ENCODE results near the gene YLPM1.

Gene YLPM1

DNA sequence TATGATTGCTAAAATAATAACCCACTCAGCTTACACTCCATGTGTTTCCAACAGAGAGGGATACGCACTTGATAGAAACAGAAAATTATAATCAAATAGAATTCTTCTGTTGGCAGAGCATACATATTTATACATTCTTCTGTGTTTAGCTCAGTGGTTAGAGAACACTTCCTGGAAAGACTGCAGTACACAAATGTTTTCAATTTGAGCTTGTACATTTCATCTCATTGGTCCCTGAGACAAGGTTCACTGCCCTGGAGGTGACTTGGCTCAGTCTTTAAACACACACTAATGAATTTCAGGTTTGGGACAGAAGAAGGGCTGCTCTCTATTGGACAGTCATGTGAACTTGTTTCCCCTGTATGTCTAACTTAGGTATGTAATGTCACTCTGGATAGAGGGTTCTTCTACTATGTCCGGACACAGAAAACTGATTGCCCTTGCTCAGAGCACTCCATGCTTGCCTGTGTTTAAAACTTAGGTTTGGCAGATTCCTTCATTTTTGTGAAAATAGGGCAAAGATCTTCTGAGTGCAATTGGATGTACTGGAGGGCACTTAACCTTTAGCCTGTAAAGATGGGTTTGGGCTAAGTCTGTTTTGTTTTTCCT is 89.9 kb downstream of the YLPM1 start:
- H3K9ac ChIP-seq (ENCODE audit: low read length), result no peak overlapping the region
- H3K27me3 ChIP-seq (ENCODE audit: control insufficient read depth, insufficient read depth, low read length), result no peaks in the 10 kb centered on the region
- no peaks in the 10 kb centered on the region for H3K36me3 ChIP-seq (ENCODE audit: control insufficient read depth, low read depth, low read length)
- H3K27ac ChIP-seq (ENCODE audit: low read length), result no peak overlapping the region
- no peak overlapping the region for H3K4me3 ChIP-seq (ENCODE audit: low read length)
- no peaks in the 10 kb centered on the region for H3K9me3 ChIP-seq (ENCODE audit: control insufficient read depth, low read depth, low read length)
- no peaks in the 10 kb centered on the region for H3K4me1 ChIP-seq (ENCODE audit: control insufficient read depth, low read depth, low read length)

DNA sequence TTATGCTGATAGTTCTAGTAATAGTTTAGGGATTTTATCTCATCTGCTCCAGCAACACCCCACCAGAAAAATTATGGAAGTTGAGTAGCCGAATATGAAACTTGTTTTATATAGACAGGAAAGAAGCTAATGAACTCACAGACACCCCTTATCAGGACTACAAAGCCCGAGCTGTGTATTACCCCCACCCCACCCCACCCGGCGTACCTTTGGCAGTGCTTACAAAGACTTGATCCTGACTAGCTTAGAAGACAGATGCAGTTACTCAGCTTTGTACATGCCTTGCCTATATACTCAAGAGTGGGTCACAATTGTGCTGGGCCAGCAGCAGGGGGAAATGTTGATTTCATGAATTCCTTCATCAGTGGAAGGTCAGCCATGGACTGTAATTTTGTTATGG is 90.5 kb downstream of the YLPM1 start:
- H3K27me3 ChIP-seq (ENCODE audit: control insufficient read depth, insufficient read depth, low read length), result no peaks in the 10 kb centered on the region
- no peak overlapping the region for H3K4me3 ChIP-seq (ENCODE audit: low read length)
- no peaks in the 10 kb centered on the region for H3K9me3 ChIP-seq (ENCODE audit: control insufficient read depth, low read depth, low read length)
- no peak overlapping the region for H3K27ac ChIP-seq (ENCODE audit: low read length)
- no peaks in the 10 kb centered on the region for H3K4me1 ChIP-seq (ENCODE audit: control insufficient read depth, low read depth, low read length)
- H3K36me3 ChIP-seq (ENCODE audit: control insufficient read depth, low read depth, low read length), result no peaks in the 10 kb centered on the region
- H3K9ac ChIP-seq (ENCODE audit: low read length), result no peak overlapping the region

DNA sequence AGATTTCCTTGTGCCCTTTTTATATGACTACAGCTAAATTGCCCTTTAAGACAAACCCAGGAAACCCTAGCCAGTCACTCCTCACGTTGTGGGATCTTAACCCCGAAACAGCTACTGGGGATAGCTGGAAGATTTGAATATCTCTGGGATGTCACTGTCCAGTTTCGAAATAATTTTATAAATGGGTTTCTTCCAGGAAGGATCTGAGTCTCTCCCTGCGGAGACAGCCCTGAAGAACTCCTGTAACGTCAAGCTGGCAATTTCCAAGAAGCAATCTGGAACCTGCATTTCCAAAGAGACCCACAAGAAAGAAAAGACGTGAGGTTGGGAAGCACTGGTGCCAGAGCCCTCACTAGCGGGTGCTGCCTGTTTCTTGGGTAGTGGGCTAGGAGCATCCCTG is 91.9 kb downstream of the YLPM1 start:
- no peaks in the 10 kb centered on the region for H3K27me3 ChIP-seq (ENCODE audit: control insufficient read depth, insufficient read depth, low read length)
- no peak overlapping the region for H3K4me3 ChIP-seq (ENCODE audit: low read length)
- H3K9ac ChIP-seq (ENCODE audit: low read length), result no peak overlapping the region
- H3K36me3 ChIP-seq (ENCODE audit: control insufficient read depth, low read depth, low read length), result no peaks in the 10 kb centered on the region
- H3K27ac ChIP-seq (ENCODE audit: low read length), result no peak overlapping the region
- H3K9me3 ChIP-seq (ENCODE audit: control insufficient read depth, low read depth, low read length), result no peaks in the 10 kb centered on the region
- no peaks in the 10 kb centered on the region for H3K4me1 ChIP-seq (ENCODE audit: control insufficient read depth, low read depth, low read length)

DNA sequence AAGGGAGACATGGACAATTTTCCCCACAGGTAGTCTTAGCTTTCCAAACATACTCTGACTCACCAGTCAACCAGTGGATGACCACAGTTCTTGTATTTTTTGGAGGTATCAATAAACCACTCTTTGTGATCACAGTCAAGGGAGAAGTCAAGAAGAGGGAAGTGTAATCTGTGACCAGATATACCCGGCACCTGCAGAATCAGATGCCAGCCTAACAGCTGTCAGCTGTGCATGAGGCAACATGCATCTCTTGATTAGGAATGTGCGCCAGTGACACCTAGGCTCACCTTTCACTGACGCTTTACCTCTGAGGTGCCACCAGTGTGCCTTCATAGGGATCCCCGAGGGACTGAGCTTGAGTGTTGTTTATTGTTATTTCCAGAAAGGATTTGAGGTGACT is 92.8 kb downstream of the YLPM1 start:
- no peaks in the 10 kb centered on the region for H3K36me3 ChIP-seq (ENCODE audit: control insufficient read depth, low read depth, low read length)
- no peaks in the 10 kb centered on the region for H3K27me3 ChIP-seq (ENCODE audit: control insufficient read depth, insufficient read depth, low read length)
- H3K4me1 ChIP-seq (ENCODE audit: control insufficient read depth, low read depth, low read length), result no peaks in the 10 kb centered on the region
- no peak overlapping the region for H3K4me3 ChIP-seq (ENCODE audit: low read length)
- no peaks in the 10 kb centered on the region for H3K9me3 ChIP-seq (ENCODE audit: control insufficient read depth, low read depth, low read length)
- no peak overlapping the region for H3K9ac ChIP-seq (ENCODE audit: low read length)
- H3K27ac ChIP-seq (ENCODE audit: low read length), result no peak overlapping the region

DNA sequence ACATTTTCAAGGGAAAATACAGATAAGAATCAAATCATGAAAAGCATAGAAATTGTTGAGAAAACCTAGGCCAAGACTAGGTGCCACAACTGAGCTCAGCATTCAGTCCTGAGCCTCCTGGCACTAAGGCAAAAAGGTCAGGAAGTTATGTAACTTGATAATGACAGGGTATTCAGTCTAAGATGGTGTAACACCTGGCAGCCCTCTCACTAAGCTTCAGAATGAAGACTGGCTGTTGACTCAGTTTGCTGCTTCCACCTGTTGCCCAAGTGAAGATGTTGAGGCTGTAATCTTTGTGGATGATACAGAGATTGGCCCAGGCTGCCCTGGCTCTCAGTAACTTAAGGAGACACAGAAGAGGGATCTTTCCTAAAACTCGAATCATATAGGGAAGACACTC is 93.2 kb downstream of the YLPM1 start:
- peaks cover 4% of the 10 kb centered on the region for H3K4me1 ChIP-seq (ENCODE audit: control insufficient read depth, low read depth, low read length)

DNA sequence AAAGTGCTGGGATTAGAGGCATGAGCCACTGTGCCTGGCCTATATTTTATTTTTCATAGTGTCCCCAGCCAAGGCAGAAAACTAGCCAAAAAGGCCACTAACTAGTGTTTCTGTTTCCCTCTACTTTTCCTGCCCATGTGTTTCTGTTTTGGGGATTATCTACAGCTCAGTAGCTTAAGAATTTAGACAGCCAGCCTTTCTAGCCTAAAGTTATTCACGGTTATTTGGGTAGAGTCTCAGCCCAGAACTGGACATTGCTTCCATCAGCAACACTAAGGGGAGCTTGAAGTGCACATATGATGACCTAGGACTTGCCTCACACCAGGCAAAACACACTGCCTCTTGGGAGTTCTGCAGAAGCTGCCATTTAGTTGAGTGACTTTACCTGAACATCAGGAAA is 94.9 kb downstream of the YLPM1 start:
- Histone ChIP-seq H3K27ac (ENCODE audit: low read length) (no peak overlapping the region), H3K4me1 (ENCODE audit: control insufficient read depth, low read depth, low read length) (peaks cover 4% of the 10 kb centered on the region), H3K4me3 (ENCODE audit: low read length) (no peak overlapping the region), H3K9ac (ENCODE audit: low read length) (no peak overlapping the region), H3K36me3 (ENCODE audit: control insufficient read depth, low read depth, low read length) (no peaks in the 10 kb centered on the region), H3K9me3 (ENCODE audit: control insufficient read depth, low read depth, low read length) (no peaks in the 10 kb centered on the region), H3K27me3 (ENCODE audit: control insufficient read depth, insufficient read depth, low read length) (no peaks in the 10 kb centered on the region)

More for the DNA sequence above, 93.2 kb downstream of the YLPM1 start:
- Histone ChIP-seq H3K27me3 (ENCODE audit: control insufficient read depth, insufficient read depth, low read length) (no peaks in the 10 kb centered on the region), H3K9me3 (ENCODE audit: control insufficient read depth, low read depth, low read length) (no peaks in the 10 kb centered on the region), H3K4me3 (ENCODE audit: low read length) (no peak overlapping the region), H3K27ac (ENCODE audit: low read length) (no peak overlapping the region), H3K9ac (ENCODE audit: low read length) (no peak overlapping the region), H3K36me3 (ENCODE audit: control insufficient read depth, low read depth, low read length) (no peaks in the 10 kb centered on the region)

DNA sequence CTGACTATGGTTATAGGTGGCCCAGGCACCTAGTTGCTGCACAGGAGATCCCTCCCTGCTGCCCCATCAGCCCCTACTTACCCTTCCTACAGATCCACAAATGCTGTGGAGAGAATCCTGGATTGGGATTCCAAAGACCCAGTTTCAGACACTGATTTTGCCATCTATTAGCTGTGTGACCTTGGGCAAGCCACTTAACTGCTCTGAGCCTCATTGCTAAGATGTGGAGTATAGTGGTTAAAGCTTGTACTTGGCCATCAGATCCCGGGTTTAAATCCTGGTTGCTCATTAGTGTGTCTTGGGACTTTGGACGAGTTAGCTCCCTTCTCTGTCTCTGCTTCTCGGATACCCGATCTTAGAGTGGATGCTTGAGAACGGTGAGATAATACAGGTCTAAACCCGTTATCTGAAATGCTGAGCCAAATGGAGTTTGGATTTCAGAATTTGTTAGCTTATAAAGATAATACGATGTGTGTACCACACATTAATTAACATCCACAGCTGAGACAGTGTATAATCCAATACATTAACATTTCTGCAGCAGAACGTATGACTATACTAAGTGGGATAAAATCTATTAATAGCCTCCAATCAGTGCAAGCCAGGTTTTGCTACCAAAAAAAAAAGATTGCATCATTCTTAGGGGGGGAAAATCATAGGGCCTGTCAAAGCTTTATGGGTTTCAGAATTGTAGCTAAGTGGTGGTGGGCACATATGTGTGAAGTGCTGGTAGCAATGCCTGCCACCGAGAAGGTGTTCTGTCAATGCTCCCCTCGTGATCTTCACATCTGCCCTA is 96.8 kb downstream of the YLPM1 start:
- H3K27ac ChIP-seq (ENCODE audit: low read length), result no peak overlapping the region
- H3K36me3 ChIP-seq (ENCODE audit: control insufficient read depth, low read depth, low read length), result no peaks in the 10 kb centered on the region
- no peaks in the 10 kb centered on the region for H3K9me3 ChIP-seq (ENCODE audit: control insufficient read depth, low read depth, low read length)
- H3K27me3 ChIP-seq (ENCODE audit: control insufficient read depth, insufficient read depth, low read length), result no peaks in the 10 kb centered on the region
- H3K4me1 ChIP-seq (ENCODE audit: control insufficient read depth, low read depth, low read length), result peaks cover 4% of the 10 kb centered on the region
- H3K9ac ChIP-seq (ENCODE audit: low read length), result no peak overlapping the region
- H3K4me3 ChIP-seq (ENCODE audit: low read length), result no peak overlapping the region

DNA sequence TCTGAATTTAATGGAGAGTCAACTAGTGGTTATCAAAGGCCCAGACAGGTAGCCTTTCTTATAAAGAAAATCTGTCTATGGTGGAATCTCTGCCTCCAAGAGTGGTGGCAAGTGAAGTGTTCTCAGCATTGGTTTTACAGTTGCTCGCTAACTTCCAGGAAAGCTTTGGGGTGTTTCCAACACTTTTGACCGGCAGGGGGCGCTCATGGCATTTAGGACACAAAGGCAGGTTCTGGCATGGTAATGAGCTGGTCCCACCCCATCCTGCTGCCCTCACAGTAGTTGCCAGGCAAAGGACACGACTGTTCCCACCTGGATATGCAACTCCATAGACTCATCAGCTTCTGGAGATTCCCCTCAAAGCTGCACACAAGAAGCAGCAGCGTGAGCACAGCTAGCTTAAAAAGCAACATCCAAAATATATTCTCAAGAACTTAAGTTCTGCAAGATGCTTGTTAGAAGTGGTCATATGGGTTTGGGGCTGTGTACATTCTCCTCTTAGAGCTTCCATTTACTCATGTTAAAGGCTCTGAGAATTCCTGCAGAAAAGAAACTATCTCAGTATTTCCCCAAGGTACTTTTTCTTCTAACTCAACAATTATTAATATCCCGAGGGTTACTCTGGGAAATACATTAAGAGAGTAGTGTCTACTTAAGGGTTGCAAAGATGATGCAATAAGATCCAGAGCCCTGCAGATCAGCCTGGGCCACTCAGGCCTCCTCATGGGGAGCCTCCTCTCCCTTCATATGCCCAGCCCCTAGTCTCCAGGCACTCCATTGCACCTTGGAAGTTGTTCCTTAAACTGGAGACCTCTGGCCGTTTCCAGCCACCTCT is 98.0 kb downstream of the YLPM1 start:
- no peaks in the 10 kb centered on the region for H3K27me3 ChIP-seq (ENCODE audit: control insufficient read depth, insufficient read depth, low read length)
- peaks cover 4% of the 10 kb centered on the region for H3K4me1 ChIP-seq (ENCODE audit: control insufficient read depth, low read depth, low read length)
- H3K4me3 ChIP-seq (ENCODE audit: low read length), result no peak overlapping the region
- no peaks in the 10 kb centered on the region for H3K9me3 ChIP-seq (ENCODE audit: control insufficient read depth, low read depth, low read length)
- no peak overlapping the region for H3K27ac ChIP-seq (ENCODE audit: low read length)
- H3K36me3 ChIP-seq (ENCODE audit: control insufficient read depth, low read depth, low read length), result no peaks in the 10 kb centered on the region
- no peak overlapping the region for H3K9ac ChIP-seq (ENCODE audit: low read length)

DNA sequence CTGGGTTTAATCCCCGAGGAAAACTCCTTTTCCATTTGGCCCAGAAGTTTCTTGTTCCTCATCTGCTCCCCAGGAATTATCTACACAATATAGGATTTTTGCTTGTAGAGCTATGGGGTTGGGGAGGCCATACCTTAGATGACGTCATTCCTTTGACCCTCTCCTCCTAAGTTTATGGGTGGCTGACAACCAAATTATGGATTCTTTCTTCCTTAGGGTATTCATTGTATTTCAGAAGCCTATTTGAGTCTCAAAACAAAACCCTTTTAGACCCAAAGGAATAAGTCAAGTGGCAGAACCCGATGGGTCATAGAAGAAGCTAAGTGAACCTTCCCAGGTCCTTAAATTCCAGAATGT is 98.6 kb downstream of the YLPM1 start:
- Histone ChIP-seq H3K9ac (ENCODE audit: low read length) (no peak overlapping the region), H3K4me1 (ENCODE audit: control insufficient read depth, low read depth, low read length) (peaks cover 4% of the 10 kb centered on the region)

DNA sequence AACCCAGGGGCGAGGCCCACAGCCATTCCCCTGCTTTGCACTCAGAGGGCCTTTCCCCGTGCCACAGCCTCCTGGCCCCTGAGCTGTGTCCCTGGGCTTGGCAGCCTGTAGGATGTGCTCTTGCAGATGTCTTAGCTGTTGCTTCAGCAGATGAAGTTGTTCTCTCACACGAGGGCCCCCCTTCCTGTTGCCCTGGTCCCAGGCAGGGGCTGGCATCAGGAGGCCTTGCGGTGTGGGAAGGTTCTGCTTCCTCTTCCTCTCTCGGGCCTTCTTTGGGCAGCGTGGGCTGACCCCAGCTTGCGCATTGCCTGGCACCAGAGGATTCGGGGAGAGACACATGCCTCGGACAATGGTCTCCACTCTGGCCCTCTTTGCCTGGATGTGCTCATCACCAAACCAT is 100.2 kb downstream of the YLPM1 start:
- Histone ChIP-seq H3K27ac (ENCODE audit: low read length) (no peak overlapping the region), H3K4me1 (ENCODE audit: control insufficient read depth, low read depth, low read length) (peaks cover 4% of the 10 kb centered on the region), H3K27me3 (ENCODE audit: control insufficient read depth, insufficient read depth, low read length) (no peaks in the 10 kb centered on the region), H3K36me3 (ENCODE audit: control insufficient read depth, low read depth, low read length) (no peaks in the 10 kb centered on the region), H3K9me3 (ENCODE audit: control insufficient read depth, low read depth, low read length) (no peaks in the 10 kb centered on the region), H3K4me3 (ENCODE audit: low read length) (no peak overlapping the region), H3K9ac (ENCODE audit: low read length) (no peak overlapping the region)

More for the DNA sequence above, 98.6 kb downstream of the YLPM1 start:
- H3K9me3 ChIP-seq (ENCODE audit: control insufficient read depth, low read depth, low read length), result no peaks in the 10 kb centered on the region
- H3K27ac ChIP-seq (ENCODE audit: low read length), result no peak overlapping the region
- H3K27me3 ChIP-seq (ENCODE audit: control insufficient read depth, insufficient read depth, low read length), result no peaks in the 10 kb centered on the region
- H3K4me3 ChIP-seq (ENCODE audit: low read length), result no peak overlapping the region
- no peaks in the 10 kb centered on the region for H3K36me3 ChIP-seq (ENCODE audit: control insufficient read depth, low read depth, low read length)

DNA sequence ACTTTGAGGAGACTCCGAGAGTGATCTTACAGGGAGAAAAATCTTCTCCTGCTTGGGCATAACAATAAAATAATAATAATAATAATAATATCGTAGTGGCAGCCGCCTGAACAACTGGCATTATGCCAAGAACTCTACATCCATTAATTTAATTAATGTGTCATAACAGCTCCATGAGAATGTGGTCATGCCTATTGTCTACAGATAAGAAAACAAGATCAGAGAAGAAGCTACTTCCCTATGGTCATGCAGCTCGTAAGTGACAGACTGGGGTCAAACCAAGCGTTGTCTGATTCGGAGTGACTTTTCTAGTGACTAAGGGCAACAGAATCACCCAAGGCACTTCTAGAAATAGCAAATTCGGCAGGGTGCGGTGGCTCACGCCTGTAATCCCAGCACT is 101.1 kb downstream of the YLPM1 start:
- no peak overlapping the region for H3K27ac ChIP-seq (ENCODE audit: low read length)
- no peaks in the 10 kb centered on the region for H3K36me3 ChIP-seq (ENCODE audit: control insufficient read depth, low read depth, low read length)

More for the DNA sequence above, 101.1 kb downstream of the YLPM1 start:
- H3K9me3 ChIP-seq (ENCODE audit: control insufficient read depth, low read depth, low read length), result no peaks in the 10 kb centered on the region
- H3K9ac ChIP-seq (ENCODE audit: low read length), result no peak overlapping the region
- H3K4me3 ChIP-seq (ENCODE audit: low read length), result no peak overlapping the region
- no peaks in the 10 kb centered on the region for H3K27me3 ChIP-seq (ENCODE audit: control insufficient read depth, insufficient read depth, low read length)
- H3K4me1 ChIP-seq (ENCODE audit: control insufficient read depth, low read depth, low read length), result peaks cover 4% of the 10 kb centered on the region
